NCI-H2107 (cell line): Measurements from ENCODE around the gene STON1.
"Not testable (repeated sequence)": the region's sequence is repeated elsewhere in the genome, so short reads cannot be mapped to it uniquely, and the experiment has no call there.

Experiments used
- DNase-seq: peaks from one replicate; lab custom pipeline; 2025; lab: John Stamatoyannopoulos, UW

Gene STON1

GRCh38 chr2:48569433-48569832, 39.5 kb downstream of the STON1 start:
- no peak for DNase-seq

- no peak for DNase-seq
Measured at GRCh38 chr2:48572816-48573215, 42.9 kb downstream of the STON1 start.

GRCh38 chr2:48574353-48575287, 44.7 kb downstream of the STON1 start:
- DNase-seq: no peak

- no peak for DNase-seq
Measured at GRCh38 chr2:48578313-48578712, 48.4 kb downstream of the STON1 start.

- DNase-seq: no peak
Measured at GRCh38 chr2:48583961-48584360, 54.0 kb downstream of the STON1 start.

- no peak for DNase-seq
Measured at GRCh38 chr2:48584551-48584950, 54.6 kb downstream of the STON1 start.

- DNase-seq: no peak
Measured at GRCh38 chr2:48586433-48586832, 56.5 kb downstream of the STON1 start.

- DNase-seq: no peak
Measured at GRCh38 chr2:48587560-48587959, 57.6 kb downstream of the STON1 start.

GRCh38 chr2:48587961-48588360, 58.0 kb downstream of the STON1 start:
- DNase-seq: no peak

- no peak for DNase-seq
Measured at GRCh38 chr2:48588745-48589144, 58.8 kb downstream of the STON1 start.

GRCh38 chr2:48589170-48589767, 59.3 kb downstream of the STON1 start:
- DNase-seq: no peak

GRCh38 chr2:48590017-48590416, 60.1 kb downstream of the STON1 start:
- DNase-seq: no peak

- no peak for DNase-seq
Measured at GRCh38 chr2:48592067-48592466, 62.1 kb downstream of the STON1 start.

GRCh38 chr2:48596751-48597150, 66.8 kb downstream of the STON1 start:
- DNase-seq: not testable (repeated sequence)

- DNase-seq: no peak
Measured at GRCh38 chr2:48597492-48597891, 67.5 kb downstream of the STON1 start.

- DNase-seq: peak; percentile 24
Measured at GRCh38 chr2:48600204-48600813, 70.4 kb downstream of the STON1 start.

GRCh38 chr2:48600917-48601316, 71.0 kb downstream of the STON1 start:
- DNase-seq: no peak

- no peak for DNase-seq
Measured at GRCh38 chr2:48601349-48601748, 71.4 kb downstream of the STON1 start.

GRCh38 chr2:48605482-48606175, 75.7 kb downstream of the STON1 start:
- no peak for DNase-seq

- no peak for DNase-seq
Measured at GRCh38 chr2:48607307-48608014, 77.5 kb downstream of the STON1 start.

GRCh38 chr2:48613211-48613610, 83.3 kb downstream of the STON1 start:
- DNase-seq: no peak

- DNase-seq: not testable (repeated sequence)
Measured at GRCh38 chr2:48614581-48614980, 84.6 kb downstream of the STON1 start.
